ENCODE measurements around the gene ACTR3.
"Not testable (repeated sequence)": the region's sequence is repeated elsewhere in the genome, so short reads cannot be mapped to it uniquely, and the experiment has no call there.

The ACTR3 gene

GRCh38 chr2:113906647-113907046 lies 16.8 kb downstream of the ACTR3 start:
- no peak for DNase-seq

DNA sequence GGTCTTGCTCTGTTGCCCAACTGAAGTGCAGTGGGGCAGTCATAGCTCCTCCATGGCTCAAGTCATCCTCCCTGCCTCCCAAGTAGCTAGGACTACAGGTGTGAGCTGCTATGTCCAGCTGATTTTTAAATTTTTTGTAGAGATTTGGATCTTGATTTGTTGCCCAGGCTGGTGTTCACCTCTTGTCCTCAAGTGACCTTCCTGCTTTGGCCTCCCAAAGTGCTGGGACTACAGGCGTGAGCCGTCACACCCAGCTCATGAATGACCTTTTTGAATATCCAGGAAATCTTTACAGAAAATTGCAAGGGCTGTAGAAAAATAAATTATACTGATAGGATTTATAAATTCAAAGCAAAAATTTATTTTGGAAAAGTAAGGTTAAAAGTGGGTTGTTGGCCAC lies 17.4 kb downstream of the ACTR3 start:
- no peak for DNase-seq

DNA sequence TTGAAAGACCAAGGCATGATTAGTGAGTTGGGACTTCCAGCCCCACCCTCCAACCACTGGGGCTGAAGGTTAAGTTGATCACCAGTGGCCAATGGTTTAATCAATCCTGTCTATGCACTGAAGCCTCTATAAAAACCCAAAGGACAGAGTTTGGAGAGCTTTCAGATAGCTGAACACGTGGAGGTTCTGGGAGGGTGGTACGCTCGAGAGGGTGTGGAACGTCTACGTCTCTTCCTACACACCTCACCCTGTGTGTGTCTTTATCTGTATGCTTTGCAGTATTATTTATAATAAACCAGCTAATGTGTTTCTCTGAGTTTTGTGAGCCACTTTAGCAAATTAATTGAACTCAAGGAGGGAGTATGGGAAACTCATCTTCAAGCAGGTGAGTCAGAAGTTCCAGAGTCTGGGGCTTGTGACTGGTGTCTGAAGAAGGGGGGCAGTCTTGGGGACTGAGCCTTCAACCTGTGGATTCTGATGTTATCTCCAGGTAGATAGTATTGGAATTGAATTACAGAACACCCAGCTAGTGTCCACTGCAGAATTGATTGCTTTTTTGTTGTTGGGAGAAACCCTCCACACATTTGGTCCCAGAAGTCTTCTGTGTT lies 20.3 kb downstream of the ACTR3 start:
- DNase-seq, result no peak

DNA sequence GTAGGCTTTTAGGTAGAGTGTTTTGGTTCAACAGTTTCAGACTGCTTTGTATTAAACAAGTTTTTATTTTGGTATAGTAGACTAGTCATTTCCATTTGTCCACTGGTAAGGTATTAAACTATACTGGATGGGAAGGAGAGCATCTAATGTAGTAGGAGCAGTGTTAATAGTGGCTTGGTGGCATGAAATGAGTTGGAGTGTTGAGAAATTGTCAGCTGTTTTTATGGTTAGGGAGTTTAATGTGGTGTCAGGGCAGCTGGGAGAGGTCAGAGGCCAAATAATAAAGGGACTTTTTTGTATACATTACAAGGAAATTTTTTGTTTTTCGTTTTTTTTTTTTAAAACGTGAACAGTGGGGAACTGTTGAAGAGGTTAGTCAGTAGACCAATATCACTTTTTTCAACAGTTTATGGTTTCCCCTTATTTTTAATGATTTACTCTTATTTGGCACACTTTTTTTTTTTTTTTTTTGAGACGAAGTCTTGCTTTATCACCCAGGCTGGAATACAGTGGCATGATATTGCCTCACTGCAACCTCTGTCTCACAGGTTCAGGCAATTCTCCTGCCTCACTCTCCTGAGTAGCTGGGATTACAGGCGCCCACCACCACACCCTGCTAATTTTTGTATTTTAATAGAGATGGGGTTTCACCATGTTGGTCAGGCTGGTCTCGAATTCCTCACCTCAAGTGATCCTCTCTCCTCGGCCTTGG lies 21.2 kb downstream of the ACTR3 start:
- DNase-seq, result no peak

DNA sequence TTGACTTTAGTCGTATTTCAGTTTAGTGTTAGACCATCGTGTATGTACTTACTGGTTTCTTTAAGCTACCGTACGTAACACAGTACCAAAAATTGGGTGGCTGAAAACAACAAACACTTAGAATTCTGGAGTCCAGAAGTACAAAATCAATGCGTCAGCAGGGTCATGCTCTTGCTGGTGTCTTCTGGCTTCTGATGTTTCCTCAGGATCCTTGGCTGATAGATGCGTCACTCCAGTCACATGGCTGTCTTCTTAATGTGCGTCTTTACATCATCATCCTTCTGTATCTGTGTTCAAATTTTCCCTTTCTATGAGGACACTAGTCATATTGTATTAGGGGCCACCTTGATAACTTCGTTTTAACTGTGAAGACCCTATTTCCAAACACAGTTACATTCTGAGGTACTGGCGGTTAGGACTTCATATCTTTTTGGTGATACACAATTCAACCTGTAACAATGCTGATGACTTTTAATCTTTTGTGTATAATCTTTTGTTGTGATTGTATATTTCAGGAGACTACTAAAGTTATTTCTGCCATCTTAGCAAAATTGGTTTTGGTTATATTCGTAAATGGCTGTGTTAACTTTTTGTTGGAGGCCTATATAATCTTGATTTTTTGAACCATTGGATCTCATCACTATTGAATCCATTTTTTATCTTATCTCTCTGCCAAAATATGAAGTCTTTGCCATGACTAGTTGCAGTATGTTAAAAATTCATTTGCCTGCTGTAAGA lies 25.4 kb downstream of the ACTR3 start:
- no peak for DNase-seq

- DNase-seq, result no peak
Measured at GRCh38 chr2:113918229-113918628, 28.3 kb downstream of the ACTR3 start.

DNA sequence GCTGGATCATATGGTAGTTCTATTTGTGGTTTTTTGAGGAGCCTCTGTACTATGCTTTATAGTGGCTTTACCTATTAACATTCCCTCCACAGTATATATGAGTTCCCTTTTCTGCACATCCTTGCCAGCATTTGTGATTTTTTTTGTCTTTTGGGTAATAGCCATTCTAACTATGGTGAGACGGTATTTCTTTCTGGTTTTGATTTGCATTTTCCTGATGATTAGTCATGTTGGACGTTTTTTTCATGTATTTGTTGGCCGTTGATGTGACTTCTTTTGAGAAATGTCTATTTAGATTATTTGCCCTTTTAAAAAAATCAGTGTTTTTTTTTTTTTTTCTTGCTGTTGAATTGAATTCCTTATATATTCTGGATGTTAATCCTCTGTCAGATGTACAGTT lies 31.1 kb downstream of the ACTR3 start:
- no peak for DNase-seq

GRCh38 chr2:113922335-113922734 lies 32.4 kb downstream of the ACTR3 start:
- DNase-seq, result no peak

DNA sequence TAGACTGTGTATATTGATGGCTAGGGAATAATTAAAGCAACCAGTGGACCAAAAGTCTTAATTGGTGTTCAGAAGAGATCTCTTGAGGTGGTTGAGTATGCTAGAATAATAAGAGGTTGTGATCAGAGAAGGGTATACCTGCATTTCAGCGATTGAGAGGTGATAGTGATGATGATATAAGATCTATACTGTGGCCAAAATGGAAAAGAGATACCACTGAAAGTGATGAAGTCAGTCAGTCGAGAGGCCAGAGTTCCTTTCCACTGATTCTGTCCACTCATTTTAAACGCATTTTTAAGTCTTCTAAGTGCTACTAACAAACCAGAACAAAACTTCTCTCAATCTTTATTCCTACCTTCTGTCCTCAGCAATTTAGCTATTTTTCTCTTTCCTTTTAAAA lies 32.9 kb downstream of the ACTR3 start:
- no peak for DNase-seq

DNA sequence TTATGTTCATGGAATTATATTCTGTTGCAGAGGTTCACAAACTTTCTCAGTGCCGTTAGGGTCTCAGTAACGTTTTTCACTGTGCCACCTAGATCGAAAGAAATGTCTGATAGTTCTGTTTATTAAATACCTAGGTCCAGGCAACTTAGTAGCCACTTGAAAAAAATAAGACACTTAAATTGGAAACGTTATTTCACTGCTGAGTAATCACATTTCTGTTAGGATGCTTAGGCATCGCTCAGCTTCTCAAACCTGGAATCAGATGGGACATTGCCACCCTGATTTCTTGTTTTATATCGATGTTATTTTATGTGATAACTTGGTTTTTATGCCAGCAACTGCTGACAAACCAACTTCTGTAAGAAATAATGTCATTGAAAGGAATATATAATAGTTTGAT lies 36.0 kb downstream of the ACTR3 start:
- no peak for DNase-seq

- DNase-seq, result no peak
Measured at GRCh38 chr2:113926314-113926713, 36.4 kb downstream of the ACTR3 start.

DNA sequence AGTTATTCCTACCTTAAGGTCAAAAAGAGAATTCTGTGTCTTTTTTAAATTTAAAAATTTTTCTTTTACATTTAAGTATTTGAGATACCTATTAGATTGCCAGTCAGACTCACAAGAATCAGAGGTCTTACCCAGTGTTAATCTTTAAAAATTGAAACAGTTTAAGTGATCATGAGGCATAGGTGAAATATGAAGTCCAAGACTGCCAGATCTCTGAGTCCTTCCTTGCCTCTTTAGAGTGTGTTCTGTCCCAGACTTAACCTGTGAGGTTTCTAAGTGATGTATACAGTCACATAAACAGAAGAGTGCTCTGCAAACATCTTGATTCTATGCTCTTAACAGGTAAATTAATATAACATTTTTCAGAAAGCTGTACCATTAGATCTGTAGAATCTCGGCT lies 40.6 kb downstream of the ACTR3 start:
- no peak for DNase-seq

DNA sequence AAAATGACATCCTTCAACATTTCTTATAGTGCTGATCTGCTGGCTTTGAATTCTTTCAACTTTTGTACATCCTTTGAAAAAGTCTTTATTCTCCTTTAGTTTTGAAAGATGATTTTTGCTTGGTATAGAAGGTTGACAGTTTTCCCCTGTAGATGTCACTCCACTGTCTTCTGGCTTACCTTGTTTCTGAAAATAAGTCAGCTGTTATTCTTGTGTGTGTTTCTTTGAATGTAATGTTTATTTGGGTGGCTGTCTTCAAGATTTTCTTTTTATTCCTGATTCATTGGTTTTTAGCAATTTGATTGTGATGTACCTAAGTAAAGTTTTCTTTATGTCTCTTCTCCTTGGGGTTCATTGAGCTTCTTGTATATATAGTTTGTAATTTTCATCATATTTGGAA lies 47.6 kb downstream of the ACTR3 start:
- DNase-seq, result no peak

- no peak for DNase-seq
Measured at GRCh38 chr2:113940891-113941290, 51.0 kb downstream of the ACTR3 start.

GRCh38 chr2:113945784-113946183 lies 55.9 kb downstream of the ACTR3 start:
- DNase-seq, result not testable (repeated sequence)

DNA sequence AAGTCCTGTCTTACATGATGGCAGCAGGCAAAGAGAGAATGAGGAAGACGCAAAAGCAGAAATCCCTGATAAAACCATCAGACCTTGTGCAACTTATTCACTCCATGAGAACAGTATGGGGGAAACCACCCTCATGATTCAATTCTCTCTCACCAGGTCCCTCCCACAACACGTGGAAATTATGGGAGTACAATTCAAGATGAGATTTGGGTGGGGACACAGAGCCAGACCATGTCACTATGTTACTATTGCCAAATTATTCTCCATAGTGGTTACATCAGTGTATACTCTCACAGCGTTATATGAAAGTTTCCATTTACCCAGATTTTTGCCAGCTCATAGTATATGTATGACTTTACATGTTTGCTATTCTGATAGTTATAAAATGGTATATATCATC lies 61.0 kb downstream of the ACTR3 start:
- DNase-seq, result not testable (repeated sequence)

GRCh38 chr2:113961000-113961399 lies 71.1 kb downstream of the ACTR3 start:
- no peak for DNase-seq

DNA sequence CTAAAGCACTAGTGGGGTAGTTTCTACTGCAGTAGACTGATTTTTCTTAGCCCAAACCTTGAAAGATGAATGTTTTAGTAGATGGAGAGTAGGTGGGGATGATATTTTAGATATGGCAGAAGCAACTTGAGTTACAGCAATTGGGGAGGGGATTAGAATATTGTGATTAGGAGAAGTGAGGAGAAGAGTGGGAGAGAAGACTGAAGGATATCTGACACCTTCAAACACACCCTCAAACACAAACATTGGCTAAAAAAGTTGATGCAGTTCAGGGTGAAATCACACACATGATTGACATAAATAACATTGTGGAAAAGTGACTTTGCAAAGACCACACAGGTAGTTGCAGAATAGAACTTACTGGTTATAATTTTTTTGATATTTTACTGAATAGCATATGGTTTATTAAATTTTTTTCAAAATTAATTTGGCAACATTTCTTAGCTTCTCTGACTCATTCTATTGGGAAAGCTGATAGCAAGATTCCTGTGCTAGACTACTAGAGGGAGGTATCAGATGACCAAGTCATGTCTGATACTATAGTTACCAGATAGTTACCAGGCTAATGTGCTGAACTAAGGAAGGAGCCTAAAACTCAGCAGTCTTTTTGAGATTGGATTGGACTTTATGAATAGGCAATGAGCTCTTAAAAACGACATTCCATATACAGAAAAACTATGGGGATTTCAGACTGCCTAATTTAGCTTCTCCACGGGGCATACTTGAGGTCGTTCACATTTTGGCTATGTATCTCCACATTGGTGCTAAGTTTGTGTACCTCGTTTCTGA lies 73.0 kb downstream of the ACTR3 start:
- DNase-seq, result no peak

DNA sequence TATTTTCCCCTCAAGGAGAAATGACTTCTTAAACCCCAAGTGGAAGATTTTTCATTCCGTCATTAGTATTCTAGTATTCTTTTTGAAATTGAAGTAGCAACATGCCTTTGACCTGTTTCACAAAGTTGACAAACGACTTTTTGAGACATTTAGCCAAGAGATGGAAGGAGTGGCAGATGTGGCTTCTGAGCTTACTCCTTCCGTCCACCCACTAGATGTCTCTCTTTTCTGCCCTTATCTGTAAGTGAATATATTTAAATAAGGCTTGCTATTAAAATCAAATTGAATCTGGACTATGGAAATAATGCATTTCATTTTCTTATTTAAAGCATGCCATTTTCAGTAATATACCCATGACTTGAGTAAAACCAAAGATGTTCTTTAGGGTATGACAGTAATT lies 74.1 kb downstream of the ACTR3 start:
- DNase-seq, result no peak

GRCh38 chr2:113964436-113964835 lies 74.5 kb downstream of the ACTR3 start:
- DNase-seq, result no peak

DNA sequence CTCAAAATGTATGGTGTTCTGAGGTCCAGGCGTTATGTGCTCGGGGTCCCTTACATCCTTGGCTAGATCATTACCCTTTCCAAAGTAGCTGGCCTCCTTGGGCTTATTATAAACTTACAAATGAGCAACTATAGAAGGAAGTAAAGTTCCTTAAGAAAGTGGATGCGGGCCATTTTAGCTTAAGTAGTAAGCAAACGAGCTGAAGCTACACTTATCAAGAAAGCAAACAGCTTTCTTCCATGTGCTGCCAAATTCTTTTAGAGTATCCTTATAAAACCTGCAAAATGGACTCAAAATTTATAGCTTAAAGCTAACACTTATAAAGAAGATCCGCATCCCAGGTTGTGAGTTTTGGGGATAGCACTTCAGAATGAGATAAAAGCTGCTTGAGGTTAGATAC lies 75.3 kb downstream of the ACTR3 start:
- no peak for DNase-seq

GRCh38 chr2:113965644-113966043 lies 75.8 kb downstream of the ACTR3 start:
- DNase-seq, result no peak

- DNase-seq, result no peak
Measured at GRCh38 chr2:113966171-113966570, 76.3 kb downstream of the ACTR3 start.

GRCh38 chr2:113966832-113967231 lies 76.9 kb downstream of the ACTR3 start:
- DNase-seq, result no peak

All from NCI-H1048 (cell line).